Stomach (tissue), 9 donors: ENCODE data around the gene SLC25A28. TPM values are rescaled to one million over a fixed set of nuclear protein-coding genes. Genes with fewer than 3 reads are reported as not detected.

Experiments used
- DNase-seq, 2 donors: peaks; one replicate each; pipeline versions ENCODE4 v3.0.0 to v3.0.0-alpha.2; 2013 to 2019
- H3K27ac ChIP-seq, 5 donors: fragments of 200-600 bp in 4 of 5; sonication (generic) in 4 of 5; one replicate each; pipeline ENCODE4 v1.5.1; 2013 to 2019; ENCODE audit warnings: mild to moderate bottlenecking in 1 of 5, moderate library complexity in 1 of 5
- H3K27me3 ChIP-seq, 3 donors: fragments of 200-600 bp; sonication (generic); one replicate each; pipeline ENCODE4 v1.5.1; 2017 to 2019; ENCODE audit warnings: mixed run types in 1 of 3
- H3K36me3 ChIP-seq, 4 donors: fragments of 200-600 bp; sonication (generic); 1 replicate in 3 of 4; 2 replicates in 1 of 4; pipeline ENCODE4 v1.5.1; 2016 to 2019
- H3K4me1 ChIP-seq, 4 donors: fragments of 200-600 bp; sonication (generic); one replicate each; pipeline ENCODE4 v1.5.1; 2016 to 2019
- H3K4me3 ChIP-seq, 4 donors: fragments of 200-600 bp; sonication (generic) in 3 of 4; one replicate each; pipeline ENCODE4 v1.5.1; 2016 to 2019; ENCODE audit warnings: mild to moderate bottlenecking in 1 of 4
- H3K9me3 ChIP-seq, 4 donors: fragments of 200-600 bp; sonication (generic); one replicate each; pipeline ENCODE4 v1.5.1; 2016 to 2019
- CTCF ChIP-seq, 7 experiments: fragments of 450-650 bp in 4 of 7; fragments of 200-600 bp in 3 of 7; sonication (generic) in 3 of 7; IDR thresholded peaks; one replicate each; pipeline ENCODE4 v1.5.1; 2016 to 2019; ENCODE audit warnings: antibody characterized with exemption in 7 of 7, control low read depth in 2 of 7, mild to moderate bottlenecking in 1 of 7
- EP300 ChIP-seq: sonication (generic); formaldehyde crosslinking; IDR thresholded peaks from one replicate; pipeline ENCODE4 v1.6.1; 2017; ENCODE audit warnings: antibody characterized with exemption
- POLR2A ChIP-seq, 4 donors: fragments of 450-650 bp; IDR thresholded peaks; one replicate each; pipeline ENCODE4 v1.6.1; 2016; ENCODE audit warnings: antibody characterized with exemption in 4 of 4, control low read depth in 2 of 4, mild to moderate bottlenecking in 1 of 4, moderate library complexity in 1 of 4
- POLR2AphosphoS5 ChIP-seq, 3 donors: sonication (generic); formaldehyde crosslinking; IDR thresholded peaks; one replicate each; pipeline ENCODE4 v1.6.1; 2016; ENCODE audit warnings: antibody characterized with exemption in 3 of 3
- WGBS, 5 donors: extraction: QIAGEN DNeasy Blood & Tissue Kit in 3 of 5; methylation state at CpG; one replicate each; pipeline versions ENCODE4 v1.1.5 to v1.1.7; 2013 to 2018; 5-methylcytosine and 5-hydroxymethylcytosine counted together
- intact Hi-C: fragments of 100-400 bp; cut with DNase I; formaldehyde crosslinking; loops from one replicate; pipeline ENCODE4 v1.15.1; 2023; ENCODE audit warnings: low total_unique reads
- polyA plus RNA-seq, 3 donors: library from polyadenylated mRNA; stranded (reverse); fragments of 200-250 nt; gene quantifications; one replicate each; pipeline ENCODE4 v1.2.3, GENCODE V29; 2013
- total RNA-seq, 5 donors: library from RNA; depleted of rRNA; stranded (reverse); fragments of >200 nt; gene quantifications; one replicate each; pipeline versions ENCODE4 v1.1.0 to v1.2.3, GENCODE V29; 2014 to 2016
- donor health status: healthy with polysubstance abuse.
- donor health status: Bipolar disorder and iron deficiency.
- donor health status: healthy.

The SLC25A28 gene
- total and polyA plus RNA-seq, 8 donors: 7.5 to 225 (median 53.9) TPM

DNA sequence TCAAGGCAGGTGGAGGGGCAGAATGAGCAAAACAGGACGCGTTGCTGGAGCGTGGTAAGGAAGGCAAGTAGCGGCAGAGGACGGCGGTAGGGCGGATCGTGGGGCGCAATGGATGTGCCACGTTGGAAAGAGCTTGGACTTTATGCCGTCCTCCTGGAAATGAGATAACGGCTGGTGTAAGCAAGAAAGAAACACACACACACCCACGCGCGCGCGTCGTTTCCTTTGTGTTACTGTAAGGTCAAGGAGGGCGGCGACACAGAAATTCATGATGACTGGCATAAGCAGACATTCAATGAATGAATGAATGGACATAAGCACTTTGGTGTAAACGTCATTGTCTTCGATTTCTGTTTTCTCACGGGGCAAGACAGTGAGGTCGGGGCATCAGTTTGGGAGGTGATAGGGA is 38.4 kb upstream of the SLC25A28 start:
- no peaks in the 10 kb centered on the region for H3K9me3 ChIP-seq
- TF ChIP-seq POLR2AphosphoS5 (IDR thresholded peaks at IDR 0.05): peak in 1 of 3 donors; percentile 46
- no peak for TF ChIP-seq EP300
- peak overlapping the region; percentile 72 to 97 (median 86) for H3K4me3 ChIP-seq
- peaks cover 6 to 31% (median 26%) of the 10 kb centered on the region in 4 donors for H3K4me1 ChIP-seq
- intact Hi-C loops: no loop called here
- H3K36me3 ChIP-seq: peaks cover 0 to 10% (median 8%) of the 10 kb centered on the region in 4 donors
- WGBS, 5 donors: 3 to 9% (median 5%) methylated on average over 24 of the region's 24 CpGs
- peak; percentile 74 to 84 for DNase-seq
- H3K27me3 ChIP-seq: no peaks in the 10 kb centered on the region
- peak overlapping the region; percentile 64 to 84 (median 70) for H3K27ac ChIP-seq

- H3K27me3 ChIP-seq: no peaks in the 10 kb centered on the region
- H3K9me3 ChIP-seq: no peaks in the 10 kb centered on the region
- peaks cover 6 to 34% (median 25%) of the 10 kb centered on the region in 4 donors for H3K4me1 ChIP-seq
- WGBS, 5 donors: 0 to 44% (median 0%) methylated on average over 1 of the region's 1 CpG
- intact Hi-C loops: no loop called here
- DNase-seq: no peak
- TF ChIP-seq CTCF (IDR thresholded peaks at IDR 0.05): no peak
- no peak for TF ChIP-seq POLR2A (IDR thresholded peaks at IDR 0.05)
- no peak for TF ChIP-seq POLR2AphosphoS5 (IDR thresholded peaks at IDR 0.05)
- no peak for TF ChIP-seq EP300
- no peaks in the 10 kb centered on the region for H3K36me3 ChIP-seq
- H3K4me3 ChIP-seq: no peak overlapping the region
- no peak overlapping the region for H3K27ac ChIP-seq
Measured at GRCh38 chr10:99656199-99657064, 36.2 kb upstream of the SLC25A28 start.

DNA sequence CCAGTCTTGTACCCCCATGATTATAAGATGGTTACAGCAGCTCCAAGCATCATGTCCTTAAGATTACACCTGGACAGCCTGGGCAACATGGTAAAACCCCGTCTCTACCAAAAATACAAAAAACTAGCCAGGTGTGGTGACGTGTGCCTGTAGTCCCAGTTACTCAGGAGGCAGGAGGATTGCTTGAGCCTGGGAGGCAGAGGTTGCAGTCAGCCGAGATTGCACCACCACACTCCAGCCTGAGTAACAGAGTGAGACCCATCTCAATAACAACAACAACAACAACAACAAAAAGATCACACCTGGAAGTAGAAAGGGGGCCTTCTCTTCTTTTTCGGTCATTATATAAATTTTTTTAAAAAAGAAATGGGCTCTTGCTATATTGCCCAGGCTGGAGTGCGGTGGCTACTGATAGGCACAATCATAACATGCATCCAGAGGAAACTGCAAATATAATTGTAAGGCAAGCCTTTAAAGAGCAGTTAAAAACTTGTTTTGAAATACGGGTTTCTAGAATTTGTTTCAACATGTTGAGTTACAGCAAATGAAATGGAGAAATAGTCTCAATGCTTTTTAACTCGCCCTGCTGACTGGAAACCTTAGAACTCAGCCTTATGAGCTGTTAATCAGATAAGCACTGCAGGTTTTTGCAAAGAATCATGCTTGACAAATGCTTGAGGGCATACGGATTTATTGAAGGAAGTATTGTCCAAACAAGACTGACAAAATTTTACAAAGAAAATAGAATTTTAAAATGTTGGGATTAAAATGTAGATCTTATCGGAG is 34.3 kb upstream of the SLC25A28 start:
- WGBS, 5 donors: 77 to 88% (median 86%) methylated on average over 9 of the region's 9 CpGs
- no peak overlapping the region for H3K4me3 ChIP-seq
- no peaks in the 10 kb centered on the region for H3K9me3 ChIP-seq
- peaks cover 6 to 16% (median 9%) of the 10 kb centered on the region in 4 donors for H3K4me1 ChIP-seq
- no peaks in the 10 kb centered on the region for H3K27me3 ChIP-seq
- H3K36me3 ChIP-seq: no peaks in the 10 kb centered on the region
- no peak for DNase-seq
- no peak for TF ChIP-seq POLR2AphosphoS5 (IDR thresholded peaks at IDR 0.05)
- TF ChIP-seq CTCF (IDR thresholded peaks at IDR 0.05): no peak
- no peak for TF ChIP-seq EP300
- TF ChIP-seq POLR2A (IDR thresholded peaks at IDR 0.05): no peak
- intact Hi-C loops: no loop called here
- no peak overlapping the region for H3K27ac ChIP-seq

GRCh38 chr10:99652800-99653390 is 32.7 kb upstream of the SLC25A28 start:
- Histone ChIP-seq H3K9me3 (no peaks in the 10 kb centered on the region), H3K36me3 (no peaks in the 10 kb centered on the region), H3K27ac (no peak overlapping the region), H3K4me1 (peaks cover 0 to 7% (median 0%) of the 10 kb centered on the region in 4 donors), H3K4me3 (no peak overlapping the region), H3K27me3 (no peaks in the 10 kb centered on the region)
- DNase-seq: peak in 1 of 2 donors; percentile 46
- no peak for TF ChIP-seq EP300
- WGBS, 5 donors: 51 to 76% (median 57%) methylated on average over 4 of the region's 4 CpGs
- intact Hi-C loops: no loop called here

DNA sequence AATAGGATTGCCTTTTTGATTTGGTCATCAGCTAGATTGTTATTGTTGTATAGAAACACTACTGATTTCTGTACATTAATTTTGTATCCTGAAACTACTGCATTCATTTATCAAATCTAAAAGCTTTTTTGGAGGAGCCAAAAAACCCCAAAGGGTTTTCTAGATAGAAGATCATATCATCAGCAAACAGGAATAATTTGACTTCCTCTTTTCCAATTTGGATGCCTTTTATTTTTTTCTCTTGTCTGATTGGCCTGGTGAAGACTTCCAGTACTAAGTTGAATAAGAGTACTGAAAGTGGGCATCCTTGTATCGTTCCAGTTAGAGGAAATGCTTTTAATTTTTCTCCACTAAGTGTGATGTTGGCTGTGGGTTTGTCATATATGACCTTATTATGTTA is 28.5 kb upstream of the SLC25A28 start:
- intact Hi-C loops: no loop called here
- WGBS, 5 donors: 0 to 69% (median 0%) methylated on average over 1 of the region's 1 CpG

More for the DNA sequence above, 28.5 kb upstream of the SLC25A28 start:
- DNase-seq: no peak
- Histone ChIP-seq H3K27me3 (no peaks in the 10 kb centered on the region), H3K4me3 (no peak overlapping the region), H3K4me1 (peaks cover 0 to 7% (median 0%) of the 10 kb centered on the region in 4 donors), H3K9me3 (peaks cover 0 to 6% (median 0%) of the 10 kb centered on the region in 4 donors), H3K36me3 (no peaks in the 10 kb centered on the region), H3K27ac (no peak overlapping the region)
- TF ChIP-seq EP300 (no peak), POLR2AphosphoS5 (IDR thresholded peaks at IDR 0.05) (no peak), POLR2A (IDR thresholded peaks at IDR 0.05) (no peak), CTCF (IDR thresholded peaks at IDR 0.05) (no peak)
